HepG2 (cell line): ENCODE results near the gene HSPA1L. TPM values are rescaled to one million over a fixed set of nuclear protein-coding genes. Genes with fewer than 3 reads are reported as not detected.

ENCODE experiments used
- DBP ChIP-seq: sonication (generic); formaldehyde crosslinking; IDR thresholded peaks from 2 replicates; pipeline ENCODE4 v1.4.0; 2020; ENCODE audit warnings: missing genetic modification reagents; ENCODE audit errors: not compliant biosample characterization
- E2F2 ChIP-seq: sonication (generic); formaldehyde crosslinking; IDR thresholded peaks from 2 replicates; pipeline ENCODE4 v1.4.0; 2020; ENCODE audit warnings: missing genetic modification reagents, borderline replicate concordance
- ETV5 ChIP-seq: IDR thresholded peaks from 2 replicates; pipeline ENCODE4 v1.6.1; 2018; ENCODE audit warnings: missing biosample characterization, missing genetic modification reagents, inconsistent platforms, borderline replicate concordance
- ETV6 ChIP-seq: sonication (generic); formaldehyde crosslinking; conservative IDR thresholded peaks from 2 replicates; pipeline ENCODE4 v1.4.0; 2020; ENCODE audit warnings: missing genetic modification reagents
- GATAD1 ChIP-seq: IDR thresholded peaks from 2 replicates; pipeline ENCODE4 v1.6.1; 2016; ENCODE audit warnings: missing genetic modification reagents, missing compliant biosample characterization
- HES4 ChIP-seq: sonication (generic); formaldehyde crosslinking; IDR thresholded peaks from 2 replicates; pipeline ENCODE4 v1.9.0; 2021; ENCODE audit warnings: mild to moderate bottlenecking, missing genetic modification reagents, borderline replicate concordance
- JUND ChIP-seq: sonication (generic); formaldehyde crosslinking; IDR thresholded peaks from 2 replicates; pipeline ENCODE4 v1.8.0; 2022; ENCODE audit warnings: mild to moderate bottlenecking, missing genetic modification reagents
- KMT2A ChIP-seq: sonication (generic); formaldehyde crosslinking; IDR thresholded peaks from 2 replicates; pipeline ENCODE4 v1.4.0; 2020; ENCODE audit warnings: missing genetic modification reagents
- MXI1 ChIP-seq: IDR thresholded peaks from 3 replicates; pipeline ENCODE4 v1.6.1; 2012; ENCODE audit warnings: low read depth, low read length, inconsistent platforms, borderline replicate concordance
- MYC ChIP-seq: sonication (generic); formaldehyde crosslinking; IDR thresholded peaks from 2 replicates; pipeline ENCODE4 v1.9.0; 2021; ENCODE audit warnings: missing genetic modification reagents, borderline replicate concordance
- PHF21A ChIP-seq: sonication (generic); formaldehyde crosslinking; IDR thresholded peaks from 2 replicates; pipeline ENCODE4 v1.5.0; 2020; ENCODE audit warnings: mild to moderate bottlenecking, missing genetic modification reagents
- POLR2AphosphoS2 ChIP-seq: IDR thresholded peaks from 2 replicates; pipeline ENCODE4 v1.6.1; 2011; ENCODE audit warnings: low read depth, low read length, improper control_type of control experiment
- RARG ChIP-seq: sonication (generic); formaldehyde crosslinking; IDR thresholded peaks from 2 replicates; pipeline ENCODE4 v1.4.0; 2020; ENCODE audit warnings: low read depth, mild to moderate bottlenecking, missing genetic modification reagents
- RBM22 ChIP-seq: fragments of 200-400 bp; formaldehyde crosslinking; optimal IDR thresholded peaks from 2 replicates; pipeline ENCODE3; 2017; ENCODE audit warnings: mild to moderate bottlenecking, low read length, moderate library complexity
- RCOR2 ChIP-seq: IDR thresholded peaks from 2 replicates; pipeline ENCODE4 v1.6.1; 2016; ENCODE audit warnings: missing biosample characterization, missing genetic modification reagents
- SAP130 ChIP-seq: IDR thresholded peaks from 2 replicates; pipeline ENCODE4 v1.6.1; 2016; ENCODE audit warnings: low read depth
- SMAD3 ChIP-seq: sonication (generic); formaldehyde crosslinking; IDR thresholded peaks from 2 replicates; pipeline ENCODE4 v1.4.0; 2020; ENCODE audit warnings: missing genetic modification reagents
- YEATS4 ChIP-seq: sonication (generic); formaldehyde crosslinking; IDR thresholded peaks from 2 replicates; pipeline ENCODE4 v1.4.0; 2020; ENCODE audit warnings: missing genetic modification reagents, borderline replicate concordance
- ZBTB34 ChIP-seq: sonication (generic); formaldehyde crosslinking; IDR thresholded peaks from 2 replicates; pipeline ENCODE4 v1.8.0; 2022; ENCODE audit warnings: mild to moderate bottlenecking, missing genetic modification reagents
- ZNF292 ChIP-seq: sonication (generic); formaldehyde crosslinking; IDR thresholded peaks from 2 replicates; pipeline ENCODE4 v1.8.1; 2022; ENCODE audit warnings: mild to moderate bottlenecking, low read depth, missing genetic modification reagents, borderline replicate concordance
- ZNF414 ChIP-seq: sonication (generic); formaldehyde crosslinking; IDR thresholded peaks from 2 replicates; pipeline ENCODE4 v1.5.0; 2020; ENCODE audit warnings: missing genetic modification reagents
- ZNF589 ChIP-seq: sonication (generic); formaldehyde crosslinking; conservative IDR thresholded peaks from 2 replicates; pipeline ENCODE4 v1.8.0; 2022; ENCODE audit warnings: mild to moderate bottlenecking, moderate library complexity, missing genetic modification reagents
- ZNF768 ChIP-seq: sonication (generic); formaldehyde crosslinking; IDR thresholded peaks from 2 replicates; pipeline ENCODE4 v1.4.0; 2020; ENCODE audit warnings: missing genetic modification reagents
- ZNF773 ChIP-seq: sonication (generic); formaldehyde crosslinking; IDR thresholded peaks from 2 replicates; pipeline ENCODE4 v1.4.0; 2020; ENCODE audit warnings: missing genetic modification reagents, borderline replicate concordance
- polyA plus RNA-seq, 8 experiments: library from polyadenylated mRNA; depleted of rRNA in 3 of 8; stranded (reverse) in 7 of 8; unstranded in 1 of 8; fragments of >200 nt; fragmentation: Illumina TruSeq in 4 of 8; extraction: Trizol in 4 of 8; gene quantifications; 2 replicates each; pipeline versions ENCODE4 v1.2.1 to v1.2.3, GENCODE V29; 2011 to 2016; ENCODE audit warnings: low read depth in 4 of 8, missing spikeins in 1 of 8, mixed read lengths in 1 of 8; ENCODE audit not compliant: insufficient read depth in 1 of 8
- total RNA-seq, 5 experiments: library from RNA; depleted of rRNA; stranded (reverse); fragments of >200 nt; fragmentation: Illumina TruSeq; extraction: Trizol; gene quantifications; 2 replicates each; pipeline ENCODE4 v1.2.3, GENCODE V29; 2016; ENCODE audit warnings: low read depth in 1 of 5
- TF ChIP-seq, protein P1 (sequence below): sonication (generic); formaldehyde crosslinking; IDR thresholded peaks from 2 replicates; pipeline ENCODE4 v1.4.0; 2020; ENCODE audit warnings: missing genetic modification reagents

HSPA1L gene
- total and polyA plus RNA-seq, 2 of the 13 experiments (the other 11 are each of a cell fraction or from before 2014, with no cell fraction given) = 0.55 to 1.0 TPM

GRCh38 chr6:31776989-31777666 is 38.0 kb downstream of the HSPA1L start, which contains the start of gene VWA7 (continued):
- no peak for TF ChIP-seq ZBTB34
- TF ChIP-seq RARG (CRISPR knock-in tag) = no peak
- TF ChIP-seq, protein P1, sequence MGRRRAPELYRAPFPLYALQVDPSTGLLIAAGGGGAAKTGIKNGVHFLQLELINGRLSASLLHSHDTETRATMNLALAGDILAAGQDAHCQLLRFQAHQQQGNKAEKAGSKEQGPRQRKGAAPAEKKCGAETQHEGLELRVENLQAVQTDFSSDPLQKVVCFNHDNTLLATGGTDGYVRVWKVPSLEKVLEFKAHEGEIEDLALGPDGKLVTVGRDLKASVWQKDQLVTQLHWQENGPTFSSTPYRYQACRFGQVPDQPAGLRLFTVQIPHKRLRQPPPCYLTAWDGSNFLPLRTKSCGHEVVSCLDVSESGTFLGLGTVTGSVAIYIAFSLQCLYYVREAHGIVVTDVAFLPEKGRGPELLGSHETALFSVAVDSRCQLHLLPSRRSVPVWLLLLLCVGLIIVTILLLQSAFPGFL (CRISPR knock-in tag) = no peak
- TF ChIP-seq SAP130 (CRISPR knock-in tag) = peak; percentile 88
- peak; percentile 27; the same call in 1 of the 2 replicates for TF ChIP-seq SMAD3 (CRISPR knock-in tag)
- TF ChIP-seq DBP (CRISPR knock-in tag) = no peak
- peak; percentile 68; the same call in 1 of the 2 replicates for TF ChIP-seq JUND (CRISPR knock-in tag)
- peak; percentile 98 for TF ChIP-seq RBM22
- peak; percentile 68; the same call in 1 of the 2 replicates for TF ChIP-seq YEATS4 (CRISPR knock-in tag)
- TF ChIP-seq PHF21A = peak; percentile 93
- TF ChIP-seq RCOR2 (CRISPR knock-in tag) = no peak
- peak; percentile 47; the same call in 1 of the 2 replicates for TF ChIP-seq ETV5
- peak; percentile 52 for TF ChIP-seq ZNF292 (CRISPR knock-in tag)
- no peak for TF ChIP-seq ETV6 (CRISPR knock-in tag)
- no peak for TF ChIP-seq ZNF589
- no peak for TF ChIP-seq POLR2AphosphoS2
- peak; percentile 94 for TF ChIP-seq ZNF414
- TF ChIP-seq KMT2A = 0 out of 2 replicates have a peak, but pooled peaks have one; percentile 34
- no peak for TF ChIP-seq HES4 (CRISPR knock-in tag)
- peak; percentile 68; the same call in 2 of the 3 replicates for TF ChIP-seq MXI1
- TF ChIP-seq ZNF768 = peak; percentile 48; the same call in 1 of the 2 replicates
- TF ChIP-seq GATAD1 (CRISPR knock-in tag) = peak; percentile 64; the same call in 1 of the 2 replicates
- TF ChIP-seq MYC (CRISPR knock-in tag) = peak; percentile 61; the same call in 1 of the 2 replicates
- TF ChIP-seq ZNF773 (CRISPR knock-in tag) = no peak
- TF ChIP-seq E2F2 (CRISPR knock-in tag) = no peak
